Stimulated activated CD8-positive, alpha-beta memory T cell treated with anti-CD3 and anti-CD28 coated beads, Interleukin-7, amount 100 ng/mL, for 24 hours (primary cell): ENCODE results near the gene THBS2.
"Not testable (repeated sequence)": the region's sequence is repeated elsewhere in the genome, so short reads cannot be mapped to it uniquely, and the experiment has no call there.

Experiments used
- DNase-seq: peaks from one replicate; pipeline ENCODE4 v3.0.0-alpha.2; 2020; ENCODE audit warnings: low read depth

Gene THBS2

DNA sequence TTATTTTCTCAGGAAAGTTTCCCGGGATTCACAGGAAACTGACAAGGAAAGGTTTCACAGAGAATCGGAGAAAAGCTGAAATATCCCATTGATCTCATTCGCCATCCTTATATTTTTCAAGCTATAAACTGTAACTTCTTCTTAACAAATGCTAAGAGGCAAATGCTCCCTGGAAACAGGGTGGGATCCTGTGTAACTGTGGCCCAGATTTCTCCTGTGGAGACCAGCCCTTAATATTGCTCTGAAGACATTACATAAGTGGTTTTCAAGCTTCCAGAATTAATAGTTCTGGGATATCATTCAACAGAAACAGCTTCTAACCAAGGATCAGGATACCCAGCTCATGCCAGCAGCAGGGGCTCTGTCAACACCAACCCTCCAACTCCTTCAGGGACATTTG lies 69.2 kb downstream of the THBS2 start:
- no peak for DNase-seq

- DNase-seq, result no peak
Observed at GRCh38 chr6:169183233-169183632, 70.4 kb downstream of the THBS2 start.

DNA sequence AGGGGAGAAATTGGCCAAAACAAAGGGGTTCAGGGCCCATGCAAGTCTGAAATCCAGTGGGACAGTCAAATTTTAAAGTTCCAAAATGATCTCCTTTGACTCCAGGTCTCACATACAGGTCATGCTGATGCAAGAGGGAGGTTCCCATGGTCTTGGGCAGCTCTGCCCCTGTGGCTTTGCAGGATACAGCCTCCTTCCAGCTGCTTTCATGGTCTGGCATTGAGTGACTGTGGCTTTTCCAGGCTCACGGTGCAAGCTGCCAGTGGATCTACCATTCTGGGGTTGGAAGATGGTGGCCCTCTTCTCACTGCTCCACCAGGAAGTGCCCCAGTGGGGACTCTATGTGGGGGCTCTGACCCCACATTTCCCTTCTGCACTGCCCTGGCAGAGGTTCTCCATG lies 73.8 kb downstream of the THBS2 start:
- not testable (repeated sequence) for DNase-seq

DNA sequence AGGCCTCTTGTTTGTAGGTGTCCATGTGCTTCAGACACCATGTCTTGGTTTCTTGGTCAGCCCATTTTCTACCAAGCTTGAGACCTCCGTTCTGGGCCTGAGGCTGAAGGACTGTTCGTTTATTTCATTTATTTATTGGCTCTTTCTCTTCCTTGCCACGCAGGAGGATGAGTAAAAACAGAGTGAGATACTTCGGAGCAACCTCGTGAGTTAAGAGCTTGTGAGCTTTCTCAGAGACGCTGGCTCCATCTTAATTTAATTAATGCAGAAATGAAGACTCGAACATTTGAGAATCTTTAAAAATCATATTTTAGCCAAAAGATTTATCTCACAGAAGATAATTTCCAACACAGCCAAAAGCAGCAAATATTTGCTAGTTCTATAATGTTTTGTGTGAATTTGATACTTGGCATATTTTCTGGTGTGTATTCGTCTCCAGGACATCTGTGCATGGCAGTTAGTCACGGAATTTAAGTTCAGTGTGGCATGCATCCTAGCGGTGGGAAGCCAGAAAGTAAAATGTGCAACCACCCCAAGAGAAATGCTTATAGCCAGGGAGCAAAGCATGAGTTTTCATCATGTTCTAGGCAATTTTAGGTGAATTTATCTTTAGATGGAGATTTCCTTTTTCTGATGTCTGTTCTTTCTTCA lies 76.0 kb downstream of the THBS2 start:
- no peak for DNase-seq

DNA sequence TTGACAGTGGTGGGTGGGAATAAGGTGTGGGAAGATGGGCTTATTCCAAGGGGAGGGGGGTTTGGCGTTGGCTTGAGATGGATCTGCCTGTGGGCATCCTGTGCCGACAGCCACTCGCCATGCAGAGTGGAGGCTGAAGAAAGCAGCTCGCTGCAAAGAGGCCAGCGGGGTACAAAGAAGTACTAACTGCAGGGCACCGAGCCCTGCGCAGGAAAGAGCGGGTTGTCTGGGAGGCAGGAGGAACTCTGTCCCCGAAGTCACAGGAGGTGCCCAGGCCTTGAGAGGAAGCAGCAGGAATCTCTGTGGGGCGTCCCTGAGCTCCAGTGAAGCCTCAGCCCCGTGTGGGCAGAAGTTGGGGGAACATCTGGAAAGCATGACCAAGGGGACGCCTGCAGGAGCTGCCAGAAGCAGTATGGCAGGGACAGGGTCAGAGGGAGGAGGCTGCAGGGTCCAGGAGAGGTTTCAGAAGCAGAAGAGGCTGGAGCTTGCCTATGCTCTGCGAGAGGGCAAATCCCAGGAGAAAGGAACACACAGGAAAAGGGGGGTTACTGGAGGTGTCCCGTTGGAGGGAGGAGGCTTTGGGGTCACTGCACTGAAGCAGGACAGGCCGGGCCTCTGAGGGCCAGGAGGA lies 77.2 kb downstream of the THBS2 start:
- DNase-seq, result no peak

- DNase-seq, result no peak
Observed at GRCh38 chr6:169175360-169175887, 78.2 kb downstream of the THBS2 start.

DNA sequence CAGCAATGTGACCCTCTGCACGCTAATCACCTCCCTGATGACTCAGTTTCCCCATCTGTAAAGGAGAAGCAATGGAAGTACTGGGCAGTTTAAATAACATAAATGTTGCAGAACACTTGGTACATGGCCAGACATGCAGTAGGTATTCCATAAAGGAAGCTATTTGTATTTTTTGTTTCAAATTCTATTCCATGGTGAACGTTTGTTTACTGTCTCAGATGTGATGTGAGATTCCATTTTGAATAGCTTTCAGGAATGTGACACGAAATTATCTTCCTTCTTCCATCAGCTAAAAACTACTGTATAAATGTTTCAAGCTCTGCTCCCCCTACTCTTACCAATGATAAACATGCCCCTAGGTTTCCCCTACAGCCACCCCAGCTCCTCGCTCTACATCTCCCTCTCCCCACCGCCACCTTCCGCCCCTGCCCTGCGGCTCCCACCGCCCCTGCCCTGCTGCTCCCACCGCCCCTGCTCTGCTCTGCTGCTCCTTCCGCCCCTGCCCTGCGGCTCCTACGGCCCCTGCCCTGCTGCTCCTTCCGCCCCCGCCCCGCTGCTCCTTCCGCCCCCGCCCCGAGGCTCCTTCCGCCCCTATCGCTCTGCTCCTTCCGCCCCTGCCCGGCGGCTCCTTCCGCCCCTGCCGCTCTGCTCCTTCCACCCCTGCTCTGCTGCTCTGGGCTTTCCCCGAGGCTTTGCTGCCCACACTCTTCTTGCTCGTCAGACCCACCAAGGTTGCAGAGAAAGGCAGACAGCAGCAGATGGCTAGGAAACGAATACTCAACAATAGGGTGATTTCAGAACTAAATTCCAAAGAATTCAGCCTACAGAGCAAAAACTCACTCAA lies 78.9 kb downstream of the THBS2 start:
- DNase-seq, result no peak

- no peak for DNase-seq
Observed at GRCh38 chr6:169173532-169174268, 79.9 kb downstream of the THBS2 start.

DNA sequence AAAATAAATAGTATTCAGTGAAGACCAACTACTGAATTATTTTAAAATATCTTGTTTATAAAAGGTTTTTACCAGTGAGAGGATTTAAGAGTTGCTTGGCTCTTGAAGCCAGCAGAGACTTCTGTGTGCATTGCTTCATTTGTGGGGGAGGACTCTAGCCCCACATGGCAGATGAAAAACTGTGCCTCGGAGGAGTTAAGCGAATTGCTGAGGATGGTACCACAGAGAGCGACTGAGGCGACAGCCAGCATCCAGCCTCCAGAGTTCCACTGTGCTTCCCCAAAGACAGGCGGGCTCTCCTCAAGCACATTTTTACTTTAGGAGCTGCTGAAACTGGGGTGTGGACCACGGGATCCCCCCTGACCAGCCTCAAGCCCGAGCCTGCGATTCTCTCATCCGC lies 80.7 kb downstream of the THBS2 start:
- no peak for DNase-seq

DNA sequence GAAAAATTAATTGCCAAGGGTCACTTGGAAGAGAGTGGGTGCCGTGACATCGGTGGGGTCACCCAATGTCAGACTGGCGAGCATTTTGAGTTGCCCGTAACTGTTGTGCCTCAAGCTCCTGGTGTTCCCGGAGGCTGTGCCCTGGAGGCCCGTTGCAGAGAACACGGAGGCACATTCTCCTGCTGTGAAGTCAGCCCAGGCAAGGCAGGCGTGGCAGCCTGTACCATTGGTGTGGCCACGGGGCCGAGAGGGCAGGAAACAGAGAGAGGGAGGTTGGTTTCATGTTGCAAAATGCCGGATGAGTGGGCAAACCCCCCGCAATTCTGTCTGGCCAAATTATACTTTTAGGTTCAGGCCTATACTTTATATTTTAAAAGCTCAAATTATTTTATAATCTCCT lies 81.2 kb downstream of the THBS2 start:
- no peak for DNase-seq

DNA sequence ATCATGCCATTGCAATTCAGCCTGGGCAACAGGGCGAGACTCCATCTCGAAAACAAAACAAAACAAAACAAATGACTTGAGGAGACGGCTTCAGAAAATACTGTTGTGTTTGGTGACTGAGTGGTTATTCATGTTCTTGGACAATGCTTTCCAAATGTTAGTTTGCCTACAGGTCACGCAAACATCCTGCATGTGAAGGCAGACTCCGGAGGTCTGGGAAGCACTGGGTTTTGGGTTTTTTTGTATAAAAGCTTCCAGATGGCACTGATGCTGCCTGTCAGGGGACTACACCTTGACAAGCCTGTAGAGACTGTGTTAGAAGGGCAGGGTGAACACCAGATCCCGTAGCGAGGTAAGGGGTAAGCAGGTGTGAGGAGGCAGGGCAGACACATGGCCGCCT lies 81.7 kb downstream of the THBS2 start:
- DNase-seq, result no peak

DNA sequence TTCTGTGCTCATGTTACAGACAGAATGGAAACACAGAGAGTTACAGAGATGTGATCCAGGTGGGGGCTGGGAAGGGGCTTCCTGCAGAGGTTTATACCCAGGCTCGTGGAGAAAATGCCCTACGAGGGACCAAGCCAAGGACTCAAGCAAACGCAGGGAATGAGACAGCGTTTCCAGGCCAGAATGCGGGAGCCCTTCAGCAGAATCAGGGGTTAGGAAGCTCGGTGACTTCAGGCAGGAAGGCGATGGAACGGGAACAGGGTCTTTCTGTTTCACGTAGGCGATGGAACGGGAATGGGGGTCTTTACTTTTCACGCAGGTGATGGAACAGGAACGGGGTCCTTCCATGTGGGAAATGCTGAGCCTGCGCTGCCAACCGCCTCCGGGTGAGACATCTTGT lies 82.6 kb downstream of the THBS2 start:
- no peak for DNase-seq

DNA sequence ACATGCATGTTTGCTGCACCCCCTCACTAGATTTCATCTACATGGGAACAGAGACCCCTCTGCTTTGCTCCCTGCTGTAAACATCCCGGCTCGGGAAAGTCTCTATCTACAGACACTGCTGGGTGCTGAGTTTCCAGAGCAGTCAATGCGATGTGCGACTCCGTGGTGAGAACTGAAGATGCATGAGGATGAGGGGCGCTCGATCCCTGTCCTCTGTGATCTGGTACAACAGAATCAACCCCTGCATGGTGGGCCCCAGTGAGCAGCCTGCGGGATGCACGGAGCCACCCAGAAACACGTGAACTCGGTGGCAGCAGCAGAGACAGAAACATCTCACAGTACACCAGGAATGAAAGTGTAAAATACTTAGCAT lies 83.1 kb downstream of the THBS2 start:
- DNase-seq, result no peak

DNA sequence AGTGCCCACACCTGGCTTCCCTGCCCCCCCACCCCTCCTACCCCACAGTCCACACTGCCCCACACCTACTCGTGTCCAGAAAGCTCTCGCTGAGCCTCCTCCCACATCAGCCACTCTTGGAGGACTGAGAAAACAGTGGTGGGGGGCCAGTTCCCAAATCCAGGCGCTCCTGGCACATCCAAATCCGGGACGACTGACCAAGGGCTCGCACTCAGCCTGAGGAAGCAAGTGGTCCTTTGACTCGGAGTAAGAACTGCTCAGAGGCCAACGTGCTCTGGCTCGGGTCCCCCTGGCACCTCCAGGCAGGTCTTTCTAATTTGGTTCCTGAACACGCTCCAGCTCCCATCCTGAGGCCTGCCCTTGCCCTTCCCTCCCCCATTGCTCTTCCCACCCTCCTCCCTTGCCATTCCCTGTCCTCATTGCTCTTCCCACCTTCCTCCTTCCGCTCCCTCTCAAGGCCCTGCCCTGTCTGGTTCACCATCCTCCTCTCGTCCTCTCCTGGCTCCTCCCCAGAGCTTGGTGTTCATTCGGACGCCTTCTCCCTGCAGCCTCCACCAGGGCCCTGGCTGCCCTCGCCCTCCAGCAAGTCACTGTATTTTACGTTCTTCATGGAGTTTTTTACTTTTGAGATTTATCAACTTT lies 83.6 kb downstream of the THBS2 start:
- DNase-seq, result no peak

GRCh38 chr6:169169375-169169774 lies 84.3 kb downstream of the THBS2 start:
- DNase-seq, result no peak

- no peak for DNase-seq
Observed at GRCh38 chr6:169168706-169169105, 84.9 kb downstream of the THBS2 start.

DNA sequence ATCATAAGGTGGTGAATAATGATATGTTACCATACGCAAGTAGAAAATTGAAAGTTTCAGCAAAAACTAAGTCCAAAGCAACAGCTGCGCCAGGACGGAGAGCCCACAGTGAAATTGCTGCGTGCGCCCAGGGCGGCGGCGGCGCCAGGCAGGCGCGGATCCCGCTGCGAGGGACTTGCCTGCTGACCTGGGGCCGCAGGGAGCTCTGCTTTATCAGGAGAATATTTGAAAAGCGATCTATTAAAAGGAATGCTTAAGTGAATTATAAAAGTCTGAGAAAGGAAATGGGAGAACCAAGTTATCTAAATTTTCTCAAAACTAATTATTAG lies 85.4 kb downstream of the THBS2 start:
- DNase-seq, result no peak

DNA sequence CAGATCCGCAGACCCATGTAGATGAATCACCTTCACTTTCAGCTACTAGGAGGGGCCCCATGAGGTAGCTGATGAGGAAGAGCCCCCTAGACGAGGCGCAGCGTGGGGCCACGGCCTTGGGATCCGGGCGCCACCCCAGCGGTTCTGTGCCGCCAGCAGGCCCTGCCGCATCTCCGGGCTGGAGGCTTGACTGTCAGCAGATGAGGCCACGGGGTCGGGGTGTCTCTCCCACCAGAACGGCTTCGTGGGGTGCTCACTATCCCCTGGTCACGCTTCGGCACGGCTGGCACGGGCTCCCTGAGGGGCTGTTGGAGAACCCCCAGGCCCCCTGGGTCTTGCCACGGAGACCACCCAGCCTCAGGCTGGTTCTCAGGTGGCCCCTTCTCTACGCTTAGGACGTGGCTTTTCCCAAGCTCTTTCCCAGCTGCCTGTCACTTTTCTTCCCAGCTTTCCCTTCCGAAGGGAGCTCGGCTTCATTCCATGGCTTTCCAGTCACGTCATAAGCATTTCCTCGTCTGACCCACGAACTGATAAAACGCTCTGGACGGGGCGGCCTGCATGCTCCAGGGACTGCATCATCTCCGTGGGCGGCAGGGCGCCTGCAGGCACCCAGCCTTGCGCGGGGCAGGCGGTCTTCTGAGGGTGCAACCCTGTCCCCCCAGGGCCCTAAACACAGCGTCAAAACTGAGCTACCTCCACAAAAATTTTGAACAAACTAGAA lies 85.9 kb downstream of the THBS2 start:
- DNase-seq, result no peak

DNA sequence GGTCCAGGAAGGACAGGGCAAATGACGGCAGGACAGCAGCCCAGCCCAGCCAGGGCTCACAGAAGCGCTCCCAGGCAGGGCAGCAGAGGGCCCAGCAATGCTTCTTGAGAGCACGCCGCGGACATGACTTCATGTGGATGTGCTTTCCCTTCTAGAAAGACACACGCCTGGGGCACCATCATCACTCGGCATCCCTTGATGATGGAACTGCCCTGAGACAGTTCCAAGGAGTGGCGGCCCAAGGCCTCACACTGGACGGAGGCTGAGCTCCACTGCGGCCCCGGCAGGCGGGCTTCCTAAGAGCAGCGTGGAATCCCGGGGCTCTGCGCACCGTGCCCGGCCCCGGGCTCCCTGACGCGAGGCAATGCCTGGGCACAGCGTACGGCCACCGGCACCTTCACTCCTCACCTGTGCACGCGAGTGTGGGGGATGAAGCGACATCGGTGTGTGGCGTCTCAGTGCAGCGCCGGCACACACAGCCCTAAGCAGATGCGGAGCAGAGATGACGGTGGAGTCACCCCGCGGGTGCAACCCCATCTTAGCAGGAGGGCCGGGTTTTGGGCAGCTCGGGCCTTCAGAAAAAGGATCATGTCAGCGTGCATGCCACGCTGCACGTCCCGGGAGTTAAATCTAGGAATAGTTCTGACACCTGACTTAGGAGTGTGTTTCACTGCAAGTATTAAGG lies 86.6 kb downstream of the THBS2 start:
- no peak for DNase-seq
